Mesenchymal stem cell (in vitro differentiated cells and primary cell): ENCODE measurements around the gene CNOT3.
"Not testable (repeated sequence)": the region's sequence is repeated elsewhere in the genome, so short reads cannot be mapped to it uniquely, and the experiment has no call there.

ENCODE experiments used
- DNase-seq: peaks from one replicate; pipeline ENCODE4 v3.0.0-alpha.2; 2013
- H2AFZ ChIP-seq: one replicate; pipeline ENCODE4 v1.6.1; 2013; ENCODE audit warnings: low read depth, mild to moderate bottlenecking, control low read depth, inconsistent platforms, low read length, moderate library complexity
- H2AK5ac ChIP-seq: 2 replicates; pipeline ENCODE4 v1.6.1; 2013; ENCODE audit warnings: low read length, moderate library complexity, mild to moderate bottlenecking, inconsistent platforms; ENCODE audit not compliant: severe bottlenecking
- H2BK120ac ChIP-seq: one replicate; pipeline ENCODE4 v1.6.1; 2013; ENCODE audit warnings: low read depth, mild to moderate bottlenecking, inconsistent platforms, low read length, moderate library complexity
- H2BK12ac ChIP-seq, 2 experiments: one replicate each; pipeline ENCODE4 v1.6.1; 2013; ENCODE audit warnings: inconsistent platforms in 2 of 2, low read length in 2 of 2, mild to moderate bottlenecking in 2 of 2, moderate library complexity in 2 of 2, control low read depth in 1 of 2
- H2BK15ac ChIP-seq: one replicate; pipeline ENCODE4 v1.6.1; 2013; ENCODE audit warnings: mild to moderate bottlenecking, low read depth, inconsistent platforms; ENCODE audit not compliant: poor library complexity, severe bottlenecking
- H2BK5ac ChIP-seq: 2 replicates; pipeline ENCODE4 v1.6.1; 2013; ENCODE audit warnings: low read depth, mild to moderate bottlenecking, low read length, control low read depth, inconsistent platforms; ENCODE audit not compliant: poor library complexity, severe bottlenecking
- H3K14ac ChIP-seq, 2 experiments: one replicate each; pipeline ENCODE4 v1.6.1; 2013; ENCODE audit warnings: inconsistent platforms in 2 of 2, low read length in 2 of 2, control low read depth in 1 of 2, mild to moderate bottlenecking in 1 of 2, moderate library complexity in 1 of 2
- H3K18ac ChIP-seq, 2 experiments: one replicate each; pipeline ENCODE4 v1.6.1; 2013; ENCODE audit warnings: inconsistent platforms in 2 of 2, low read length in 2 of 2, control low read depth in 1 of 2, low read depth in 1 of 2, mild to moderate bottlenecking in 1 of 2
- H3K23ac ChIP-seq, 2 experiments: one replicate each; pipeline ENCODE4 v1.6.1; 2013; ENCODE audit warnings: inconsistent platforms in 2 of 2, low read length in 2 of 2, mild to moderate bottlenecking in 2 of 2, moderate library complexity in 2 of 2, control low read depth in 1 of 2
- H3K27ac ChIP-seq: 2 replicates; pipeline ENCODE4 v1.5.1; 2013; ENCODE audit warnings: mild to moderate bottlenecking, moderate library complexity, low read length, control low read depth, inconsistent platforms; ENCODE audit not compliant: poor library complexity, severe bottlenecking
- H3K27me3 ChIP-seq, 2 experiments: 2 replicates each; pipeline versions ENCODE4 v1.6.1 to v1.7.0; 2013; ENCODE audit warnings: low read length in 2 of 2, mild to moderate bottlenecking in 2 of 2, moderate library complexity in 2 of 2, control low read depth in 1 of 2, inconsistent platforms in 1 of 2; ENCODE audit not compliant: control insufficient read depth in 1 of 2, insufficient read depth in 1 of 2
- H3K36me3 ChIP-seq, 2 experiments: 2 replicates each; pipeline versions ENCODE4 v1.6.1 to v1.7.0; 2013; ENCODE audit warnings: low read length in 2 of 2, control low read depth in 1 of 2, inconsistent platforms in 1 of 2, low read depth in 1 of 2, mild to moderate bottlenecking in 1 of 2; ENCODE audit not compliant: insufficient read depth in 2 of 2, control insufficient read depth in 1 of 2
- H3K4ac ChIP-seq, 2 experiments: one replicate each; pipeline ENCODE4 v1.6.1; 2013; ENCODE audit warnings: inconsistent platforms in 2 of 2, low read length in 2 of 2, mild to moderate bottlenecking in 2 of 2, moderate library complexity in 2 of 2, control low read depth in 1 of 2, low read depth in 1 of 2
- H3K4me1 ChIP-seq: 2 replicates; pipeline ENCODE4 v1.6.1; 2013; ENCODE audit warnings: low read depth, low read length, control low read depth; ENCODE audit not compliant: control insufficient read depth, insufficient read depth
- H3K4me2 ChIP-seq: 2 replicates; pipeline ENCODE4 v1.6.1; 2013; ENCODE audit warnings: low read length, mild to moderate bottlenecking, inconsistent platforms; ENCODE audit not compliant: poor library complexity, severe bottlenecking
- H3K4me3 ChIP-seq, 2 experiments: 2 replicates each; pipeline versions ENCODE4 v1.5.1 to v1.7.0; 2013; ENCODE audit warnings: low read length in 2 of 2, mild to moderate bottlenecking in 2 of 2, control low read depth in 1 of 2, low read depth in 1 of 2; ENCODE audit not compliant: insufficient read depth in 1 of 2
- H3K79me1 ChIP-seq: replicated peaks from 2 replicates; pipeline ENCODE4 v1.6.1; 2013; ENCODE audit warnings: mild to moderate bottlenecking, control low read depth, low read length, inconsistent platforms; ENCODE audit not compliant: poor library complexity, severe bottlenecking
- H3K9ac ChIP-seq: 2 replicates; pipeline ENCODE4 v1.7.0; 2013; ENCODE audit warnings: mild to moderate bottlenecking, low read length, moderate library complexity
- H3K9me3 ChIP-seq: 2 replicates; pipeline ENCODE4 v1.7.0; 2013; ENCODE audit warnings: mild to moderate bottlenecking, low read length; ENCODE audit not compliant: control insufficient read depth
- H4K8ac ChIP-seq: one replicate; pipeline ENCODE4 v1.6.1; 2013; ENCODE audit warnings: inconsistent platforms, mild to moderate bottlenecking, low read length, moderate library complexity
- H4K91ac ChIP-seq: one replicate; pipeline ENCODE4 v1.6.1; 2013; ENCODE audit warnings: mild to moderate bottlenecking, low read length, inconsistent platforms
- WGBS: methylation state at CpG from one replicate; pipeline ENCODE4 v1.1.7; 2013; ENCODE audit warnings: mixed read lengths; 5-methylcytosine and 5-hydroxymethylcytosine counted together

CNOT3 gene

DNA sequence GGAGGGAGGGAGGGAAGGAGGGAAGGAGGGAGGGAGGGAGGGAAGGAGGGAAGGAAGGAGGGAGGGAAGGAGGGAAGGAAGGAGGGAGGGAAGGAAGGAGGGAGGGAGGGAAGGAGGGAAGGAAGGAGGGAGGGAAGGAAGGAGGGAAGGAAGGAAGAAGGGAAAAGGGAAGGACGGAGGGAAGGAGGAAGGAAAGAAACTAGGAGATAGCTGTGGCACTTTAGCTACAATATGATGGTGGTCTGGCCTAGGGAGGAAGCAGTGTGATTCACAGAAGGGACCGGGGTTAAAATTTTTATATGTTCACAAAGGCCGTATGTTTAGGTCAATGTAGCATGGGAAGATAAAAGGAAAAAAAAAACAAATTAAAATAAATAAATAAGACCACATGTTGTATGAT lies 44.3 kb downstream of the CNOT3 start:
- not testable (repeated sequence) for H2AFZ ChIP-seq, H2BK120ac ChIP-seq
- WGBS: 89% methylated on average over 1 of the region's 3 CpGs

DNA sequence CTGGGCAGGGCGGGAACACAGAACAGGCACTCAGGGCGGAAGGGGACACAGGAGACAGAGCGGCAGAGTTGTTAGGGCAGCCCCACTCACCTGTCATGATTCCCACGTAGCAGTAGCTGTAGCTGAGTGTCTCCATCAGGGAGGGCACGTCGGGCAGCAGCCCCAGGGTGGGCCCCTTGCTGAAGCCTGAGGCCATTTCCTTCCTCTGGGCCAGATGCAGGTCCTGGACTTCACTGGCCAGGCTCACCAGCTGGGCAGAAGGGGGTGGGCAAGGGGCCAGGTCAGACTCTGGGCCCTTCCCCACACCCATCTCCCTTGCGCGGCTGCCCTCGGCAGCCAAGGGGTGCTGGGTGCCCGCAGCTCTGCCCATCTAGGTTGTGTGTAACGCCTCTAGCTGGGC lies 45.9 kb downstream of the CNOT3 start:
- no peak overlapping the region for H3K27ac ChIP-seq
- no peak overlapping the region for H3K9ac ChIP-seq
- H2BK12ac ChIP-seq: no peak overlapping the region
- no peak overlapping the region for H3K14ac ChIP-seq
- H2BK120ac ChIP-seq: no peak overlapping the region
- peaks cover 10% of the 10 kb centered on the region for H3K4me1 ChIP-seq
- H2AK5ac ChIP-seq: no peak overlapping the region
- no peak overlapping the region for H2AFZ ChIP-seq
- H2BK5ac ChIP-seq: no peak overlapping the region
- H3K4me2 ChIP-seq: no peak overlapping the region
- no peak overlapping the region for H3K4me3 ChIP-seq
- H3K79me1 ChIP-seq: peaks cover 52% of the 10 kb centered on the region
- no peaks in the 10 kb centered on the region for H3K9me3 ChIP-seq
- no peak overlapping the region for H3K18ac ChIP-seq
- H4K91ac ChIP-seq: no peak overlapping the region
- H3K36me3 ChIP-seq: peaks cover 51 to 52% of the 10 kb centered on the region in 2 experiments
- no peak for DNase-seq
- no peak overlapping the region for H3K23ac ChIP-seq
- no peaks in the 10 kb centered on the region for H3K27me3 ChIP-seq
- WGBS: 97% methylated on average over 11 of the region's 11 CpGs
- H3K4ac ChIP-seq: no peak overlapping the region
- no peak overlapping the region for H4K8ac ChIP-seq
- no peak overlapping the region for H2BK15ac ChIP-seq

More for the DNA sequence above, 44.3 kb downstream of the CNOT3 start:
- H3K27me3 ChIP-seq, H3K27ac ChIP-seq, H3K18ac ChIP-seq, H2AK5ac ChIP-seq, H2BK15ac ChIP-seq, H3K4ac ChIP-seq, H2BK5ac ChIP-seq, H3K9me3 ChIP-seq, H3K9ac ChIP-seq, H3K4me3 ChIP-seq, H3K23ac ChIP-seq, DNase-seq, H3K4me1 ChIP-seq, H2BK12ac ChIP-seq, H4K8ac ChIP-seq, H3K14ac ChIP-seq, H3K4me2 ChIP-seq, H4K91ac ChIP-seq: not testable (repeated sequence)
- Histone ChIP-seq H3K36me3 (peaks cover 51 to 54% of the 10 kb centered on the region in 2 experiments), H3K79me1 (peaks cover 48% of the 10 kb centered on the region)

DNA sequence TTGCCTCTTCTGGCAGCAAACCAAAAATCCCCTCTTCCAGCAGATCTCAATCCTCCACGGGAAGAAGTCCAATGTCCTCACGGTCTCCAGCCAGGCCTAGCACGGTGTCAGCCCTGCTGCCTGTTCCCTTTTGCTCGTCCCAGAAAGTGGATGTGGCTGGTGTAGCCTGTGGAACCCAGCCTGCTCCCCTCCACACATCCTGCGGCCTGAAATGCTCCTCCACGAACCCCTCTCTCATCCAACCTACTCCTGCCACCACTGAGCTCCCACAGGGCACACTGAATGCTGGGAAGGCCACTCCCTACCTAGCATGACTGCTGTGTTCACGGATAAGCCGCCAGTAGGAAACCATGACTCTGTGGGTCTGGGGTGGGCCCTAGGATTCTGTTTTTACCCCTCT lies 48.8 kb downstream of the CNOT3 start:
- Histone ChIP-seq H4K8ac (no peak overlapping the region), H3K4me2 (no peak overlapping the region), H3K27me3 (no peaks in the 10 kb centered on the region), H3K23ac (no peak overlapping the region), H4K91ac (no peak overlapping the region), H2AK5ac (no peak overlapping the region), H3K4me3 (no peak overlapping the region), H3K9me3 (no peaks in the 10 kb centered on the region), H3K4me1 (peaks cover 10% of the 10 kb centered on the region), H2AFZ (no peak overlapping the region), H2BK5ac (no peak overlapping the region), H2BK15ac (no peak overlapping the region), H3K4ac (no peak overlapping the region), H3K36me3 (peaks cover 21 to 32% of the 10 kb centered on the region in 2 experiments), H2BK120ac (no peak overlapping the region), H3K18ac (no peak overlapping the region), H3K14ac (no peak overlapping the region), H3K27ac (no peak overlapping the region), H2BK12ac (no peak overlapping the region), H3K9ac (peak overlapping the region; percentile 30), H3K79me1 (peaks cover 29% of the 10 kb centered on the region)
- no peak for DNase-seq
- 98% methylated on average over 8 of the region's 8 CpGs for WGBS

DNA sequence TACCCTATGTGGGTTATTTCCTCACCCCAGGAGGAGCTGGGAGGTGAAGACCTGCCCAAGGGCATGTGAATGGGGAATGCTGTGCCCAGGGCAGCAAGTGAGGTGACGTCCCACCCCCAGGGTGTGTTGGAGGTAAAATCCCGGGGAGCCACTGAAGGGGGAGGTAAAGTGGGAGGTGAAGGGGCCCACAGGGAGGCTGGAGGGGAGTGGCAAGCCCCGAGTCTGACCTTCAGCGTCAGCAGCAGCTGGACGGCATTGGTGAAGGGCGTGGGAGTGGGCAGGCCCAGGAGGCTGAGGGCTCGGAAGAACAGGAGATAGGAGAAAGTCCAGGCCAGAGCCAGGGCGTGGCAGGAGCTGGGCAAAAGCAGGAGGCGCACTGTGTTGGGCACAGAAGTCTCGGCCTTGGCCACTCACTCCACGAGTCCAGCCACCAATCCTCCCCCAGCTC lies 49.4 kb downstream of the CNOT3 start:
- Histone ChIP-seq H2BK5ac (no peak overlapping the region), H3K27me3 (no peaks in the 10 kb centered on the region), H3K79me1 (peaks cover 29% of the 10 kb centered on the region), H2AFZ (no peak overlapping the region), H3K4ac (no peak overlapping the region), H3K23ac (peak overlapping the region in 1 of 2 experiments; percentile 23), H3K9me3 (no peaks in the 10 kb centered on the region), H3K9ac (peak overlapping the region; percentile 26), H3K4me2 (no peak overlapping the region), H2AK5ac (no peak overlapping the region), H3K14ac (peak overlapping the region in 1 of 2 experiments; percentile 7), H3K18ac (no peak overlapping the region), H2BK12ac (no peak overlapping the region), H2BK15ac (no peak overlapping the region), H3K27ac (no peak overlapping the region), H2BK120ac (no peak overlapping the region), H4K8ac (no peak overlapping the region), H3K4me1 (peaks cover 11% of the 10 kb centered on the region), H3K36me3 (peaks cover 20 to 32% of the 10 kb centered on the region in 2 experiments), H3K4me3 (no peak overlapping the region), H4K91ac (no peak overlapping the region)
- no peak for DNase-seq
- WGBS: 95% methylated on average over 10 of the region's 11 CpGs
